A549 (cell line): ENCODE data around the gene DYNC1H1.

Experiments used
- MAX ChIP-seq: IDR thresholded peaks from 2 replicates; pipeline ENCODE4 v1.6.1; 2012
- POLR2A ChIP-seq: IDR thresholded peaks from 2 replicates; pipeline ENCODE4 v1.6.1; 2012; ENCODE audit warnings: mild to moderate bottlenecking, low read length
- RAD21 ChIP-seq, 2 experiments: fragments of >200 bp in 1 of 2; sonication (Bioruptor Twin) in 1 of 2; formaldehyde crosslinking in 1 of 2; IDR thresholded peaks in 1 of 2; conservative IDR thresholded peaks in 1 of 2; 2 replicates in 1 of 2; 3 replicates in 1 of 2; pipeline ENCODE4 v1.6.1; 2012 to 2018; ENCODE audit warnings: inconsistent platforms in 1 of 2
- TF ChIP-seq, protein P1 (sequence below): fragments of 200-600 bp; sonication (generic); IDR thresholded peaks from 2 replicates; pipeline ENCODE4 v1.6.1; 2016; ENCODE audit warnings: antibody characterized with exemption, mild to moderate bottlenecking, moderate library complexity
- TF ChIP-seq, protein P2 (sequence below): fragments of >200 bp; sonication (Bioruptor Twin); formaldehyde crosslinking; IDR thresholded peaks from 3 replicates; pipeline ENCODE4 v1.5.1; 2016

DNA sequence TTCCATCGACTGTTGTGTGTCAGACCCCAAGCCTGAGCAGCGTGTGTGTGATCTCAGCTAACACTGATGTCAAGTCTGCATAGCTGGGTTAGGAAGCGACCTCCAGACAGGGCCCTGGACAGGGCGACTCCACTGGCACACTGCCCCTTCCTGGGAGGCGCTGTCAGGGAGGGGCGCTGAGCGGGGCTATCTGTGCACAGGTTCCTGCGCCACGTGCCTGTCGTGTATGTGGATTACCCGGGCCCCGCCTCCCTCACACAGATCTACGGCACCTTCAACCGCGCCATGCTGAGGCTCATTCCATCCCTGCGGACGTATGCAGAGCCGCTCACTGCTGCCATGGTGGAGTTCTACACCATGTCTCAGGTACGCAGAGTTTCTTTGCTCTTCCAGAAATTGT, 53.9 kb downstream of the DYNC1H1 start:
- TF ChIP-seq POLR2A = no peak
- TF ChIP-seq, protein P1, sequence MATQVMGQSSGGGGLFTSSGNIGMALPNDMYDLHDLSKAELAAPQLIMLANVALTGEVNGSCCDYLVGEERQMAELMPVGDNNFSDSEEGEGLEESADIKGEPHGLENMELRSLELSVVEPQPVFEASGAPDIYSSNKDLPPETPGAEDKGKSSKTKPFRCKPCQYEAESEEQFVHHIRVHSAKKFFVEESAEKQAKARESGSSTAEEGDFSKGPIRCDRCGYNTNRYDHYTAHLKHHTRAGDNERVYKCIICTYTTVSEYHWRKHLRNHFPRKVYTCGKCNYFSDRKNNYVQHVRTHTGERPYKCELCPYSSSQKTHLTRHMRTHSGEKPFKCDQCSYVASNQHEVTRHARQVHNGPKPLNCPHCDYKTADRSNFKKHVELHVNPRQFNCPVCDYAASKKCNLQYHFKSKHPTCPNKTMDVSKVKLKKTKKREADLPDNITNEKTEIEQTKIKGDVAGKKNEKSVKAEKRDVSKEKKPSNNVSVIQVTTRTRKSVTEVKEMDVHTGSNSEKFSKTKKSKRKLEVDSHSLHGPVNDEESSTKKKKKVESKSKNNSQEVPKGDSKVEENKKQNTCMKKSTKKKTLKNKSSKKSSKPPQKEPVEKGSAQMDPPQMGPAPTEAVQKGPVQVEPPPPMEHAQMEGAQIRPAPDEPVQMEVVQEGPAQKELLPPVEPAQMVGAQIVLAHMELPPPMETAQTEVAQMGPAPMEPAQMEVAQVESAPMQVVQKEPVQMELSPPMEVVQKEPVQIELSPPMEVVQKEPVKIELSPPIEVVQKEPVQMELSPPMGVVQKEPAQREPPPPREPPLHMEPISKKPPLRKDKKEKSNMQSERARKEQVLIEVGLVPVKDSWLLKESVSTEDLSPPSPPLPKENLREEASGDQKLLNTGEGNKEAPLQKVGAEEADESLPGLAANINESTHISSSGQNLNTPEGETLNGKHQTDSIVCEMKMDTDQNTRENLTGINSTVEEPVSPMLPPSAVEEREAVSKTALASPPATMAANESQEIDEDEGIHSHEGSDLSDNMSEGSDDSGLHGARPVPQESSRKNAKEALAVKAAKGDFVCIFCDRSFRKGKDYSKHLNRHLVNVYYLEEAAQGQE = no peak
- TF ChIP-seq, protein P2, sequence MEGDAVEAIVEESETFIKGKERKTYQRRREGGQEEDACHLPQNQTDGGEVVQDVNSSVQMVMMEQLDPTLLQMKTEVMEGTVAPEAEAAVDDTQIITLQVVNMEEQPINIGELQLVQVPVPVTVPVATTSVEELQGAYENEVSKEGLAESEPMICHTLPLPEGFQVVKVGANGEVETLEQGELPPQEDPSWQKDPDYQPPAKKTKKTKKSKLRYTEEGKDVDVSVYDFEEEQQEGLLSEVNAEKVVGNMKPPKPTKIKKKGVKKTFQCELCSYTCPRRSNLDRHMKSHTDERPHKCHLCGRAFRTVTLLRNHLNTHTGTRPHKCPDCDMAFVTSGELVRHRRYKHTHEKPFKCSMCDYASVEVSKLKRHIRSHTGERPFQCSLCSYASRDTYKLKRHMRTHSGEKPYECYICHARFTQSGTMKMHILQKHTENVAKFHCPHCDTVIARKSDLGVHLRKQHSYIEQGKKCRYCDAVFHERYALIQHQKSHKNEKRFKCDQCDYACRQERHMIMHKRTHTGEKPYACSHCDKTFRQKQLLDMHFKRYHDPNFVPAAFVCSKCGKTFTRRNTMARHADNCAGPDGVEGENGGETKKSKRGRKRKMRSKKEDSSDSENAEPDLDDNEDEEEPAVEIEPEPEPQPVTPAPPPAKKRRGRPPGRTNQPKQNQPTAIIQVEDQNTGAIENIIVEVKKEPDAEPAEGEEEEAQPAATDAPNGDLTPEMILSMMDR = no peak
- no peak for TF ChIP-seq MAX
- no peak for TF ChIP-seq RAD21 (conservative IDR thresholded peaks at IDR 0.05 in 1 of 2, IDR thresholded peaks at IDR 0.05 in 1 of 2)
